Prostate gland (tissue), 2 donors: ENCODE measurements around the gene TMTC1.

Source experiments
- CTCF ChIP-seq, 4 experiments: fragments of 200-600 bp in 2 of 4; fragments of 450-650 bp in 2 of 4; sonication (generic) in 2 of 4; IDR thresholded peaks; 1 replicate in 3 of 4; 2 replicates in 1 of 4; pipeline ENCODE4 v1.5.1; 2016 to 2019; ENCODE audit warnings: antibody characterized with exemption in 4 of 4, mild to moderate bottlenecking in 2 of 4, moderate library complexity in 2 of 4
- POLR2A ChIP-seq: fragments of 450-650 bp; IDR thresholded peaks from one replicate; pipeline ENCODE4 v1.6.1; 2016; ENCODE audit warnings: antibody characterized with exemption, mild to moderate bottlenecking
- POLR2AphosphoS5 ChIP-seq: sonication (generic); formaldehyde crosslinking; IDR thresholded peaks from one replicate; pipeline ENCODE4 v1.6.1; 2017; ENCODE audit warnings: antibody characterized with exemption

GRCh38 chr12:29617407-29617803, 166.3 kb downstream of the TMTC1 start:
- TF ChIP-seq CTCF (IDR thresholded peaks at IDR 0.05) (no peak), POLR2AphosphoS5 (no peak), POLR2A (no peak)
